D721Med (cell line): ENCODE results near the gene RDH8.

Source experiments
- DNase-seq: peaks from one replicate; pipeline ENCODE4 v3.0.0; 2011; ENCODE audit warnings: low spot score; ENCODE audit not compliant: insufficient read length
- FAIRE-seq: peaks from 2 replicates; lab custom pipeline; 2011; peaks lifted over from hg19 to GRCh38; lab: Jason Lieb, UNC
- TF ChIP-seq, protein P1 (sequence below): IDR thresholded peaks from 2 replicates; pipeline ENCODE4 v1.5.1; 2012; ENCODE audit warnings: mild to moderate bottlenecking, control low read depth; ENCODE audit not compliant: insufficient read depth; ENCODE audit errors: missing control alignments

RDH8 gene

DNA sequence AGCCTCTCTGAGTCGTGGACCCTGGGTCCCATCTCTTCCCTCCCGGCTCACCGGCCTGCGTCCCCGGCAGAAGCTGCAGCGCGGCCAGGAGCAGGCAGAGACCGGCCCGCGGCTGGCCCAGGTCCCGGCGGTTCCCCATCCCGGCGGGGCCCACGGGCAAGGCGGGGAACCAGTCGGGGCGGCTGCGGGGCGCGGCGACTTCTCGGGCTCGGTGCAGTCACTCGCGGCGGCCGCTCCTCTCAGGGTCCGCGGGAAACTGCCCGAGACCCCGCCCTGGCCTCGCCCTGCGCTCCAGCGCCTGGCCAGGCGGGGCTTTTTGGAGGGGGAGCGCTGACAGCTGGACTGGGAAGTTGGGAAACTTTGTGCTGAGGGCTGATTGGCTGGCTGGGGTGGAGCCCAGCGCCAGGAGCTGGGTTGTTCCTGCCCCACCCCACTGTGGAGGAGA, 3.0 kb upstream of the RDH8 start, which contains the start of gene COL5A3:
Gene COL5A3, minus strand, starts transcription at position 258 of the 445 bp plus-strand sequence. Its CDS starts 119 bp downstream, at position 139.
- FAIRE-seq: no peak
- TF ChIP-seq, protein P1, sequence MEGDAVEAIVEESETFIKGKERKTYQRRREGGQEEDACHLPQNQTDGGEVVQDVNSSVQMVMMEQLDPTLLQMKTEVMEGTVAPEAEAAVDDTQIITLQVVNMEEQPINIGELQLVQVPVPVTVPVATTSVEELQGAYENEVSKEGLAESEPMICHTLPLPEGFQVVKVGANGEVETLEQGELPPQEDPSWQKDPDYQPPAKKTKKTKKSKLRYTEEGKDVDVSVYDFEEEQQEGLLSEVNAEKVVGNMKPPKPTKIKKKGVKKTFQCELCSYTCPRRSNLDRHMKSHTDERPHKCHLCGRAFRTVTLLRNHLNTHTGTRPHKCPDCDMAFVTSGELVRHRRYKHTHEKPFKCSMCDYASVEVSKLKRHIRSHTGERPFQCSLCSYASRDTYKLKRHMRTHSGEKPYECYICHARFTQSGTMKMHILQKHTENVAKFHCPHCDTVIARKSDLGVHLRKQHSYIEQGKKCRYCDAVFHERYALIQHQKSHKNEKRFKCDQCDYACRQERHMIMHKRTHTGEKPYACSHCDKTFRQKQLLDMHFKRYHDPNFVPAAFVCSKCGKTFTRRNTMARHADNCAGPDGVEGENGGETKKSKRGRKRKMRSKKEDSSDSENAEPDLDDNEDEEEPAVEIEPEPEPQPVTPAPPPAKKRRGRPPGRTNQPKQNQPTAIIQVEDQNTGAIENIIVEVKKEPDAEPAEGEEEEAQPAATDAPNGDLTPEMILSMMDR: no peak
- no peak for DNase-seq

DNA sequence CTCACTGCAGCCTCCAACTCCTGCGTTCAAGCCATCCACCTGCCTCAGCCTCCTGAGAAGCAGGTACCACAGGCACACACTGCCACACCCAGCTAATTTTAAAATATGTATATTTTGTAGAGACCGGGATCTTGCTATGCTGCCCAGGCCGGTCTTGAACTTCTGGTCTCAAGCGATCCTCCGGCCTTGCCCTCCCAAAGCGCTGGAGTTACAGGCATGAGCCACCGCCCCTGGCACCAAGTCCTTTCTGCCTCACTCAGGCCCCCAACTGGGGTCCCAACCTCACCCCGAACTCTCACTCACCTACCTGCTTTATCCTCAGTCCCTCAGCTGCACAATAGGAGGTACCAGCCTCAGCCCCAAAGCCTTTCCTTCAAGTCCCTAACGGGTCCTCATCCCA, 2.3 kb upstream of the RDH8 start:
- no peak for FAIRE-seq
- no peak for DNase-seq

DNA sequence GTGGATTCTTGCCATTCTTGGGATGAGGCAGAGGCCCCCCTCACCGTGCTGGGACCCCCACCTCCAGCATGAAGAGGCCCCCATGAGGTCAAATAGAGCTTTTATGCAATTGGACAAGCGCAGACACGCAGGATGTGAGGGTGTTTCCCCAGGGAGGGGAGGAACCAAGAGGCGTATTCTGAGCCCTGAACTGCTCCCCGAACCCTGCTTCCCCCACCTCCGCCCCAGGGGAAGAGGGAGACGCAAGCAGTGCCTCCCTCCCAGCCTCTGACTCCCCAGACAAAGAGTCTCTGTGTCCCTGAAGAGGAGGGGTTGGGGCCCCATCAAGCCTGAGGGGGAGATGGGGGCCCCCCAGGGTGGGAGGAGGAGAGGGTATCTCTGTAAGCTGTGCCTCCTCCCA, 1.3 kb upstream of the RDH8 start:
- TF ChIP-seq, protein P1: no peak
- FAIRE-seq (no peak), DNase-seq (no peak)

More for the DNA sequence above, 2.3 kb upstream of the RDH8 start:
- TF ChIP-seq, protein P1: no peak

DNA sequence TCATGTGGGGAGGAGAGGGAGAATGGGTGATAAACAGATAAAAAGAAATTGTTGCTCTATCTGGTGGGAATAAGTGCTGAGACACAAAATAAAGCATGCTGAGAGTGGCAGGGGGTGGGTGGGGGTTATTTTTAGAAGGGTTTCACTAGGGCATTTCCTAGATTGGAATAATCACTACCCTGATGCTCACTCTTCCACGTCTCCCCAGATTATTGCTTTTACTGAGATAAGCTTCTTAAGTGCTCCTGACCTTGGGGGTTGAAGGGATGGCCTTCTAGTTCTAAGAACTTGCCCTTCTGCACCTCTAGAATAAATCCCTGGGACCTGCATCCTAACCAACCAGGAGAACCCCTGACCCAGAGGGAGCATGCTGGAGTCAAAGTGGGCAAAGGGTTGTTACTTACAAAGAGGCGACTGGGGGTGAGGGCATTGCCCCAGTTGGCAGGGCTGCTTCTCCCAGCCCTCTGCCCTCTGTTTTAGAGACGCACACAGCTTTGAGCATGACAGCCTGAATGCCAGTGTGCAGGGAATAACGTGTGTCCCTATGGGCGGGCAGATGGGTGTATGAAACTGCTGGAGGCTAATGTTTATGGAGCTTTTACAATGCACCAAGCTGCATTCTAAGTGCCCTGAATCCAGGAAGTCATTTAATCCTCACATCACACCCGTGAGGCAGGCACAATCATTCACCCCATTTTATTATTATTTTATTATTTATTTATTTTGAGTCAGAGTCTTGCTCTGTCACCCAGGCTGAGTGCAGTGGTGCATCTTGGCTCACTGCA, 743 bp downstream of the RDH8 start:
- DNase-seq (peak; percentile 72), FAIRE-seq (peak; percentile 91)
- TF ChIP-seq, protein P1: no peak

DNA sequence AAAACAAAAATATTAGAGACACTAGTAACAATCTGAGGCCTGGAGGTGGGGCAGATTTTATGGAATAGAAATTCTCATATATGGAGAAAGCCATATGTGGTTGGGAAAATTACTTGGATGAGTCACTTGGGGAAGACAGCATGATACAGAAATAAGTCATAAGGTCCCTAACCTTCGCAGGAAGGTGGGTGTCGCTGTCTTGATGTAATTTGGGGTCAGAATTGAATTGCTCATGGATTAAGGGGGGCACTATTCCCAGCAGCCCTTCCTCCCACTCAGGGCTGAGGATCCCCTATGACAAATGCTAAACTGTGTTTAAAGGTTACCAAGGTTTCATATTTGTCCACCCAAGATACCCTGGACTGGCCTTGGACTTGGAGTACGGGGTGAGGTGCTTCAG, 5.0 kb downstream of the RDH8 start:
- TF ChIP-seq, protein P1: no peak
- DNase-seq: no peak
- no peak for FAIRE-seq

DNA sequence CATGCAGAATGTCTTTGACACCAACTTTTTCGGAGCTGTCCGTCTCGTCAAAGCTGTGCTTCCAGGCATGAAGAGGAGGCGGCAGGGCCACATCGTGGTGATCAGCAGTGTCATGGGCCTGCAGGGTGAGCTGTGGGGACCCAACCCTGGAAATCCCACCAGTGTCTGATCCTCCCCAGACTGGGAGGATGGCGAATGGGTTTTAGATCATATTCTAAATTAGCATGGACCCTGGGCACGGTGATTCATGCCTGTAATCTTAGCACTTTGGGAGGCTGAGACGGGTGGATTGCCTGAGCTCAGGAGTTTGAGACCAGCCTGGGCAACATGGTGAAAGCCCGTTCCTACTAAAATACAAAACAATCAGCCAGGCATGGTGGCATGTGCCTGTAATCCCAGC, 5.5 kb downstream of the RDH8 start:
- FAIRE-seq (no peak), DNase-seq (no peak)
- TF ChIP-seq, protein P1: no peak

DNA sequence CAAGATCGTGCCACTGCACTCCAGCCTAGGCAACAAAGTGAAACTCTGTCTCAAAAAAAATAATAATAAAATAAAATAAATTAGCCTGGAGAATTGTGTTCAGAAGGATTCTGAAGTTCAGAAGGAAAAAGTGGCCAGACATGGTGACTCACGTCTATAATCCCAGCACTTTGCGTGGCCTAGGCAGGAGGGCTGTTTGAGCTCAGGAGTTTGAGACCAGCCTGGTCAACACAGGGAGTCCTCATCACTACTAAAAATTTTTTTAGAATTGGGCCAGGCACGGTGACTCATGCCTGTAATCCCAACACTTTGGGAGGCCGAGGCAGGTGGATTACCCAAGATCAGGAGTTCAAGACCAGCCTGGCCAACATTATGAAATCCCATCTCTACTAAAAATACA, 6.0 kb downstream of the RDH8 start:
- FAIRE-seq (no peak), DNase-seq (no peak)

More for the DNA sequence above, 6.0 kb downstream of the RDH8 start:
- TF ChIP-seq, protein P1: no peak
